ENCODE measurements around the gene CDK18.
"Not testable (repeated sequence)": the region's sequence is repeated elsewhere in the genome, so short reads cannot be mapped to it uniquely, and the experiment has no call there.

CDK18 gene

GRCh38 chr1:205504311-205505075 is at the start of gene CDK18:
Gene CDK18, plus strand, starts transcription at chr1:205504669. Its CDS starts 18,499 bp downstream, at chr1:205523168.
- DNase-seq = peak in 1 of 2 experiments; percentile 40

DNA sequence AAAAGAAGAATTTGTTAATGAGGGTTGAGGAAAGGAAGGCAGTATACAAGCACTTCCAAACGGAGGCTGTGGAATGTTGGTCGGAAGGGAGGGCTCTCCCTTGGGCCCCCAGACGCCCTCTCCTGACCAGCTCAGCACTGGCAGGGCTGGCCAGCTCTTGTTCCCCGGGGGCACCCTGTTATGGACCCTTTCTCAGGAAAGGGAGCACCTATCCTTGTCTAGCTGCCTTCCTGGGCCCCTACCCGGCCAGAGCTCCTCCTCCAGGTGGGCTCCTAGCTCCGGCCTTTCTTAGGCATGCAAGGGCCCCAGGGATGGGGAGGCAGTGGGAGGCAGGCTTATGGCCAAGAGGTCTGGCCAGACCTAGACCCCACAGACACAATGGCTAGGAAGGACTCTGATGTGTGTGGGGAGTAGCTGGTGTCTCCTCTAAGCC is 49.5 kb upstream of the CDK18 start:
- DNase-seq = no peak

- DNase-seq = no peak
These were observed 48.7 kb upstream of the CDK18 start, which contains the start of gene BLACAT1 for GRCh38 chr1:205455581-205456382. Gene BLACAT1, minus strand, starts transcription at chr1:205456045.

- DNase-seq = no peak
These were observed 48.0 kb upstream of the CDK18 start for GRCh38 chr1:205456383-205456867.

GRCh38 chr1:205456868-205457745 is 47.4 kb upstream of the CDK18 start:
- DNase-seq = no peak

- peak; percentile 43 to 65 for DNase-seq
These were observed 45.5 kb upstream of the CDK18 start for GRCh38 chr1:205458777-205459566.

DNA sequence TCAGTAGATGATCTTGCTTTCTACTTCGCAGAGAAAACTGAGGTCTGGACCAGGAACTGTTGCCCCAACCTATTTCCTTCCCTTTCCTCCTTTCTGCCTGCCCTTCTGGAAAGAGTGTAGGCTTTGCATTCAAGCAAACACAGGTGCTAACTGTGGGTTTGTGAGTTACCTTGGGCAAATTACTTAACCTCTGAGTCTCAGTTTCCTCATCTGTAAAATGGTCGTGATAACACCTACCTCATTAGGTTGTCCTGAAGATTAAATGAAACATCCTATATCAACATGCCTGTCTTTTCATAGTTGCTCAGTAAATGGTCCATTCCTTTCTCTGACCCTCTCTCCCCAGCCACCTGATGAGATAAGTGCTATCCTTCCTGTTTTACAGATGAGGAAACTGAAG is 39.1 kb upstream of the CDK18 start:
- DNase-seq = no peak

GRCh38 chr1:205466595-205467220 is 37.8 kb upstream of the CDK18 start:
- no peak for DNase-seq

DNA sequence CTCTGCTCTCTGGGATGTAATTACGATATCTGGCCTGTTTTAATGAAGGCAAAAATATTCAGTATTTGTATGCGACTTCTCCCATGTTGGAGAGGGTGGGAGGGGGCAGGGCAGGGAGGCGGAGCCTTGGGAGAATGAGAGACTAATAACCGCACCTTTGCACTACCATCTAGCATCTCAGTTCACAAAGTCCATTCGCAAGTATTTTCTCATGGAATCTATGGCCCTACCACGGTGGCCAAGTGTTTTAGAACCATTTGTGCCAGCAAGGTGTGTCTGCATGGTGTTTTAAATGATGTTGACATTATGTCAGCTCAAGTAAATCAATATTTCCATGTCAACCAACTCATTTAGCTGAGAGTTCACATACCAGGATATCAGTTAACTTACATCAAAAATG is 34.3 kb upstream of the CDK18 start:
- DNase-seq = no peak

DNA sequence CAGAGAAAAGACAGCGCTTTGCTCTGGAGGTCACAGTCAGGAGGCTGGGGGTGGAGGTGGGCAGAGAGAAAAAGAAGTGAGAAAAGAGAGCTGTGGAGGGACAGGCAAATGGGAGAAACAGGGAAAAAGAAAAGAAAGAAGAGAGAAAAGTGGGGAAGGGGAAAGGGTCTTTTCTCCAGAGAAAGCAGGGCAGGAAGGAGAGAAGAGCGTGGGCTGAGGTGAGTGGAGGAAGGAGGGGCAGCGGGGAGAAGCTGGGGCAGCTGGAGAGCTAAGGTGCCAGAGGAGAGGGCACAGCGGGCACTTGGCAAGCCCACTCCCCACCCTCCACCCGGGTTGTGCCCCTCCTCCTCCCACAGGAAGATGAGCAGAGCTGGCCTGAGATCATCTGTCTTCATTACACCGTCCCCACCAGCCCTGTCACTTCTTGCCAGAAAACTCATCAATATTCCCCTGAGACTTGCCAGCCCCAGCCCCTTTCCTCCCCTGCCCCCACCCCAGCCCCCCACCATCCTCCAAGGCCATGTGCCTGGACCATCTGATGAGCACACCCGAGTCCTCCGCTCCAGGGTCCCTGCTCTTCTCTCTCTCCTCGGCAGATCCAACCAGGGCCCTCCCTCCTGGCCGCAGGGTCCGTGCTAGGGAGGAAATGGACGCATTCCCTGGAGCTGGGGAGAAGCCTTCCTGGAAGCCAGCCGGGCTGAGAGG is 31.6 kb upstream of the CDK18 start:
- DNase-seq = no peak

GRCh38 chr1:205473475-205473874 is 31.0 kb upstream of the CDK18 start:
- no peak for DNase-seq

DNA sequence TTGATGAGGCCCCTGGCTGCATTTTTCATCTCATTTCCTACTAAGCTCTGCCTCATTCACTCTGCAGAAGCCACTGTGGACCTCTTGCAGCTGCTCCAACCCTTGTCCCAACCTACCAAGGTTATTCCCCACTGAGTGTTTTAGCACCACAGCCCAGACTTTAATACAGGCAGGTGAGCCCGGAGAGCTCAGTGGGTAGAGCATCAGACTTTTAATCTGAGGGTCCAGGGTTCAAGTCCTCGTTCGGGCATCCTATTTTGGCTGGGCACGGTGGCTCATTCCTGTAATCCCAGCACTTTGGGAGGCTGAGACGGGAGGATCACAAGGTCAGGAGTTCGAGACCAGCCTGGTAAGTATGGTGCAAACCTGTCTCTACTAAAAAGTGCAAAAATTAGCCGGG is 30.5 kb upstream of the CDK18 start:
- DNase-seq = no peak

GRCh38 chr1:205474571-205474970 is 29.9 kb upstream of the CDK18 start:
- DNase-seq = no peak

GRCh38 chr1:205475855-205476254 is 28.6 kb upstream of the CDK18 start:
- no peak for DNase-seq

DNA sequence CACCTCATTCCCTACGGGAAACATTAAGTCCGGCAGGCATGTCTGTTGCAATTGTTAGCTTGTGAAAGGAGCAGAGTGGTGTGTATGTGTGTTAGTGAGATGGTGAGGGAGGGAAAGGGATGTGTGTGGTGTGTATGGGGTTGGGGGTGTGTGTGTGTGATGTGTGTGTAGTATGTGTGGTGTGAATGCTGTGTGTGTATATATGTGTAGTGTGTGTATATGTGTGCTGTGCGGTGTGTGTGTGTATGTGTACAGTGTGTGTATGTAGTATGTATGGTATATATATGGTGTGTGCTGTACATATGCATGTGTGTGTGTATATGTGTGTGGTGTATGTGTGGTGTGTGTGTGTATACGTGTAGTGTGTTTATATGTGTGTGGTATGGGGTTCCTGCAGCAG is 27.8 kb upstream of the CDK18 start:
- no peak for DNase-seq

DNA sequence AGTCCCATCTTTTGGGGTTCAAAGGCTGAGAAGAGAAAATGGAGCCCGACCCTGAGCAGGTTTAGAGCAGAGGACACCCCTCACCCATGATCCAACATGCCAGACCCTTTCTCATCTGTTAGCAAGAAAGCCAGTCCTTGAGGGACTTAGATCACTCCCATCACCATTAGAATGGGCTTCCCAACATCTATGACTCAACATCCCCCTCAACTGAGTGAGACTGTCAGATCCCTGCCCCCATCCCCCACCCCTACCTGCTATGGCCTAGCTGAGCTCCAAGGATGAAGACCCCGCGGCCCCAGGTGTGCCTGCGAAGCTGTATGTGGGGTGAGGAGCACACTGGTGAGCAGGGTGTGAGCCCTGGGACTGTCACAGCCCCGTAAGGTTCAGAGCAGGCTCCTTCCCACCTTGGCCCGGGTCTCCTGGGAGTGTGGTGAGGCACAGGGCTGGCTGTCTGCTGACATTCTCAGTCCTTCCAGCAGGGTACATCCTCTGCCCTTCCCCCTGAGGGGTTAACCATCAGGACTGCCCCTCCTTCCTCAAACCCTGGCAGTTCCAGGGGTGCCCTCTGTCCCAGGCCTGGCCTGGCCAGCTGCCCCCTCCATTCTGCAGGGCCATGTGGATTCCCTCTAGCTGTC is 27.2 kb upstream of the CDK18 start:
- no peak for DNase-seq

DNA sequence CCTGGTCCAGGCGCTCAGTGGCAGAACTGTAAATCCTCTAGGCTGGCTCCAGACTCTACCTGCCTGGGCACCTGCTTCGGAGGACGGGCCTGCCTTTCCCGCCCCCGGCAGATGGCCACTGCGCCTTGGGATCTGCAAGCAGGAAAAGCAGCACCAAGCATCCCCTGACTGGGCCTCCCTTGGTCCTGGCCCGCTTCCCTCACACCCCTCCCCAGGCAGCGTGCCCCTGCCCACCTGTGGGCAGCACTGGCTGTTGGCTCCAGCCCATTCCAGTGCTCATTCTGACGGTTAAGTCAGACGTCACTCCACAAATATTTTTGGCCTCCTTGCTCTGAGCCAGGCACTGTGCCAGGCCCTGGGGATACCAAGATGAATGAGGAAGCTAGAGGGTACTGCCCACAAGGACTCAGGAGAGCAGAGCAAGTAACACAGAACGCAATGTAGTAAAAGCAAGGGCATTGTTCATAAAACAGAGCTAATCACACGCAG is 26.7 kb upstream of the CDK18 start:
- DNase-seq = no peak

DNA sequence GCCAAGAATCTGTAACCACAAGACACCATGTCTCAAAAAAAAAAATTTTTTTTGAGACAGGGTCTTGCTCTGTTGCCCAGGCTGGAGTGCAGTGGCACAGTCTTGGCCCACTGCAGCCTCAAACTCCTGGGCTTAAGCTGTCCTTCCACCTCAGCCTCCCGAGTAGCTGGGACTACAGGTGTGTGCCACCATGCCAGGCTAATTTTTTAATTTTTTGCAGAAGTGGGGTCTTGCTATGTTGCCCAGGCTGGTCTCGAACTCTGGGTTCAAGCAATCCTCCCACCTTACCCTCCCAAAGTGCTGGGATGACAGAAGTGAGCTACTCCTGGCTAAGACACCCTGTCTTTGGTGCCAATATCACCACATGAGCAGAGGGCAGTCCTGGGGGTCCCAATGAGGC is 25.5 kb upstream of the CDK18 start:
- not testable (repeated sequence) for DNase-seq

GRCh38 chr1:205480349-205480985 is 24.0 kb upstream of the CDK18 start:
- DNase-seq = no peak

GRCh38 chr1:205481218-205481617 is 23.3 kb upstream of the CDK18 start:
- no peak for DNase-seq
